ENCODE results near the gene NDST3. TPM values are rescaled to one million over a fixed set of nuclear protein-coding genes. Genes with fewer than 3 reads are reported as not detected.

Gene NDST3
- total RNA-seq (2021) = 0.70 TPM in 2 replicates
- long read RNA-seq = 0 reads

DNA sequence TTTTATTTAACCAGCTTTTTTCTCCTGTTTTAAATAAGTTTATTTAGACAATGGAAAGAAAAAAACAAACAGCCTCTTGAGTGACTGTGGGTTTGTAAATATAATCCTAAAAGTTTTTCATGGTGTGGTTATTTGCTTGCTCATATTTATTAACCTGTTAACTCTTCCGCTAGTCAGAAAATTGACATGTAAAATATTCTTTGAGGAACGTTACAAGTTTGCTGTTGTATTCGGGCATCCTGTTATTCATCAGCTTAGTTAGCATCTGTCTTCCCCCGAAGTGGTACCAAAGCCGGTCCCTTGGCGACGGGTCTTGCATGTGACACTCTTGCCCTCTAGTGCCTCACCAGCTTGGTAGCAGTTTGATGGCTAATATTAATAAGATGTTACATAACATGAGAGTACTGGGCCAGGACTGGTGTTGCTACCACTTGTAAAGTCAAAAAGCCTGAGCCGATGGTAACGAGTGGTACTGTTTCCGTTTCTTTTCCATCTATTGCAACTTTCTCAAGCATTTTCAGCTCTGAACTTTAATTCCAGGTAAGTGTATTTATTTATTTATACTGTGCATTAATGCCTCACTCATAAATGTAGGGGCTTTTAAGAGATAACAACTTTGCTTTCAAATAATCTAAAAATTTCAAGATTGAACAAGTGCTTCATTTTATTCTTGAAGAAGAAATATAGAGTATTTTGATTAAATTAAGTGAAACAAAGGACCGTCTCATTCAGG, at the start of gene NDST3:
NDST3 (plus strand) TSS at position 434 of the 733 bp plus-strand sequence. CDS start 19,425 bp downstream, outside the sequence.
- Histone ChIP-seq H3K79me2 (ENCODE audit: insufficient read depth, low read length) (no peaks in the 10 kb centered on the region), H2AFZ (ENCODE audit: low read length) (no peak within 1 kb of the TSS), H3K4me2 (ENCODE audit: insufficient read depth, insufficient read length, low read length) (peak within 1 kb of the TSS; percentile 49), H2BK12ac (ENCODE audit: insufficient read length, low read depth, low read length) (no peak within 1 kb of the TSS), H2BK5ac (ENCODE audit: insufficient read length, low read length) (no peak within 1 kb of the TSS), H2AK5ac (ENCODE audit: insufficient read length, low read length) (no peak within 1 kb of the TSS), H2BK15ac (ENCODE audit: low read depth, low read length) (no peak within 1 kb of the TSS), H3K23me2 (ENCODE audit: insufficient read length, low read depth, low read length, poor library complexity, severe bottlenecking) (no peaks in the 10 kb centered on the region), H3K23ac (ENCODE audit: insufficient read length, low read depth, low read length) (no peak within 1 kb of the TSS), H4K20me1 (ENCODE audit: control insufficient read depth, insufficient read depth, insufficient read length) (no peaks in the 10 kb centered on the region), H4K91ac (ENCODE audit: insufficient read length, low read depth, low read length) (no peak within 1 kb of the TSS), H3K79me1 (ENCODE audit: insufficient read depth, low read depth, low read length, poor library complexity, severe bottlenecking) (no peaks in the 10 kb centered on the region), H3K9me3 (ENCODE audit: control insufficient read depth, low read depth, low read length) (no peaks in the 10 kb centered on the region), H2BK20ac (ENCODE audit: low read depth, low read length, poor library complexity, severe bottlenecking) (no peak within 1 kb of the TSS), H3K27me3 (ENCODE audit: insufficient read depth, low read length) (no peaks in the 10 kb centered on the region), H3K14ac (ENCODE audit: insufficient read depth, low read length) (peak within 1 kb of the TSS; percentile 66), H3K4me1 (ENCODE audit: insufficient read depth, low read length) (no peaks in the 10 kb centered on the region; the same call in 1 of the 2 replicates), H3T11ph (ENCODE audit: low read length) (no peak within 1 kb of the TSS), H2BK120ac (ENCODE audit: low read depth, low read length, poor library complexity, severe bottlenecking) (no peak within 1 kb of the TSS), H3K4ac (ENCODE audit: low read depth, low read length) (no peak within 1 kb of the TSS), H3K9ac (ENCODE audit: extremely low read depth, insufficient read length, low read length) (peak within 1 kb of the TSS; percentile 24), H3K18ac (ENCODE audit: insufficient read length, low read depth, low read length) (no peak within 1 kb of the TSS), H4K5ac (ENCODE audit: insufficient read length, low read depth, low read length) (no peak within 1 kb of the TSS), H3K56ac (ENCODE audit: insufficient read length, low read depth, low read length) (no peak within 1 kb of the TSS), H3K27ac (ENCODE audit: insufficient read length, low read depth, low read length) (no peak within 1 kb of the TSS), H4K8ac (replicated peaks; ENCODE audit: insufficient read length, low read depth, low read length) (no peak within 1 kb of the TSS)
- whole genome bisulfite sequencing (ENCODE audit: extremely low coverage, insufficient read length, low lambda C conversion rate) = no CpG with 5 or more reads among the region's 11 CpGs
- Mint-ChIP-seq H3K9me3 (no peaks in the 10 kb centered on the region), H3K27me3 (ENCODE audit: low read depth) (peaks cover 10% of the 10 kb centered on the region), H3K4me3 (peak within 1 kb of the TSS; percentile 73 to 92), H3K4me1 (peaks cover 9 to 11% of the 10 kb centered on the region in 2 experiments), H3K27ac (no peak within 1 kb of the TSS), H3K36me3 (ENCODE audit: insufficient read depth in 1 of 3, low read depth in 3 of 3) (no peaks in the 10 kb centered on the region)
- TF ChIP-seq, protein P1, sequence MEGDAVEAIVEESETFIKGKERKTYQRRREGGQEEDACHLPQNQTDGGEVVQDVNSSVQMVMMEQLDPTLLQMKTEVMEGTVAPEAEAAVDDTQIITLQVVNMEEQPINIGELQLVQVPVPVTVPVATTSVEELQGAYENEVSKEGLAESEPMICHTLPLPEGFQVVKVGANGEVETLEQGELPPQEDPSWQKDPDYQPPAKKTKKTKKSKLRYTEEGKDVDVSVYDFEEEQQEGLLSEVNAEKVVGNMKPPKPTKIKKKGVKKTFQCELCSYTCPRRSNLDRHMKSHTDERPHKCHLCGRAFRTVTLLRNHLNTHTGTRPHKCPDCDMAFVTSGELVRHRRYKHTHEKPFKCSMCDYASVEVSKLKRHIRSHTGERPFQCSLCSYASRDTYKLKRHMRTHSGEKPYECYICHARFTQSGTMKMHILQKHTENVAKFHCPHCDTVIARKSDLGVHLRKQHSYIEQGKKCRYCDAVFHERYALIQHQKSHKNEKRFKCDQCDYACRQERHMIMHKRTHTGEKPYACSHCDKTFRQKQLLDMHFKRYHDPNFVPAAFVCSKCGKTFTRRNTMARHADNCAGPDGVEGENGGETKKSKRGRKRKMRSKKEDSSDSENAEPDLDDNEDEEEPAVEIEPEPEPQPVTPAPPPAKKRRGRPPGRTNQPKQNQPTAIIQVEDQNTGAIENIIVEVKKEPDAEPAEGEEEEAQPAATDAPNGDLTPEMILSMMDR (conservative IDR thresholded peaks at IDR 0.05) = peak; percentile 81
- peak; percentile 74 for DNase-seq
